ENCODE measurements around the gene HAGH.

Gene HAGH

DNA sequence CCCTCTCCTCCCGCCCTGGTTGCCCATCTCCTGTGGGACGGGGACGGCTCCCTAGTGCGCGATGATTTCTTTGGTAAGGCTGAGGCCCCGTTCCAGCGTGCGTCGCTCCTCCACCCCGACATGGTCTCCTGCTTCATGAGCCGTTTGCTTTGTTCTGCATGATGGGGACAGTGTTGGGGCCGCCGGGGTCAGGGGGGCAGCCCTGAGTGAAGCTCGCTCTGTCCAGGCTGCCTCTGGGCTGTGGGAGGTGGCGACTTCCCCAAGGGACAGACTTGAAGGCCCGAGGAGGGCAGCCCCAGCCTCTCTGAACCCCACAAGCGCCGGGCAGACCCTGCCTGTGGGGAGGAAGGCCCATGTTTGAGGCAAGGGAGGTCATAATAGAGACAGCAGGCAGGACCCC, 67.7 kb downstream of the HAGH start:
- no peak for FAIRE-seq

GRCh38 chr16:1757714-1758461, 68.7 kb downstream of the HAGH start:
- FAIRE-seq = no peak

Data from TTC549 (cell line).